Peyer's patch (tissue), 4 donors: ENCODE results near the gene STRN.

ENCODE experiments used
- POLR2A ChIP-seq, 2 donors: fragments of 450-650 bp; IDR thresholded peaks; one replicate each; pipeline ENCODE4 v1.5.1; 2017; ENCODE audit warnings: antibody characterized with exemption in 2 of 2, mild to moderate bottlenecking in 2 of 2, moderate library complexity in 2 of 2
- TF ChIP-seq, protein P1 (sequence below), 6 experiments: fragments of 450-650 bp in 4 of 6; fragments of 200-600 bp in 2 of 6; sonication (generic) in 1 of 6; IDR thresholded peaks; one replicate each; pipeline ENCODE4 v1.5.1; 2017 to 2019; ENCODE audit warnings: antibody characterized with exemption in 6 of 6, mild to moderate bottlenecking in 3 of 6, moderate library complexity in 1 of 6

- TF ChIP-seq, protein P1, sequence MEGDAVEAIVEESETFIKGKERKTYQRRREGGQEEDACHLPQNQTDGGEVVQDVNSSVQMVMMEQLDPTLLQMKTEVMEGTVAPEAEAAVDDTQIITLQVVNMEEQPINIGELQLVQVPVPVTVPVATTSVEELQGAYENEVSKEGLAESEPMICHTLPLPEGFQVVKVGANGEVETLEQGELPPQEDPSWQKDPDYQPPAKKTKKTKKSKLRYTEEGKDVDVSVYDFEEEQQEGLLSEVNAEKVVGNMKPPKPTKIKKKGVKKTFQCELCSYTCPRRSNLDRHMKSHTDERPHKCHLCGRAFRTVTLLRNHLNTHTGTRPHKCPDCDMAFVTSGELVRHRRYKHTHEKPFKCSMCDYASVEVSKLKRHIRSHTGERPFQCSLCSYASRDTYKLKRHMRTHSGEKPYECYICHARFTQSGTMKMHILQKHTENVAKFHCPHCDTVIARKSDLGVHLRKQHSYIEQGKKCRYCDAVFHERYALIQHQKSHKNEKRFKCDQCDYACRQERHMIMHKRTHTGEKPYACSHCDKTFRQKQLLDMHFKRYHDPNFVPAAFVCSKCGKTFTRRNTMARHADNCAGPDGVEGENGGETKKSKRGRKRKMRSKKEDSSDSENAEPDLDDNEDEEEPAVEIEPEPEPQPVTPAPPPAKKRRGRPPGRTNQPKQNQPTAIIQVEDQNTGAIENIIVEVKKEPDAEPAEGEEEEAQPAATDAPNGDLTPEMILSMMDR (IDR thresholded peaks at IDR 0.05) = no peak
- TF ChIP-seq POLR2A (IDR thresholded peaks at IDR 0.05) = no peak
These were observed 27.7 kb upstream of the STRN start for GRCh38 chr2:36993841-36994620.
